H1 (cell line): Measurements from ENCODE around the gene PTGES. TPM values are rescaled to one million over a fixed set of nuclear protein-coding genes. Genes with fewer than 3 reads are reported as not detected.

ENCODE experiments used
- CREB1 ChIP-seq: IDR thresholded peaks from 2 replicates; pipeline ENCODE4 v1.6.1; 2012; ENCODE audit warnings: inconsistent platforms
- HDAC6 ChIP-seq: IDR thresholded peaks from one replicate; pipeline ENCODE4 v1.7.1; 2012; ENCODE audit warnings: low read depth, mild to moderate bottlenecking, inconsistent platforms, low read length, moderate library complexity
- RXRA ChIP-seq: IDR thresholded peaks from 2 replicates; pipeline ENCODE4 v1.6.1; 2011; ENCODE audit warnings: low read depth, mild to moderate bottlenecking, low read length, moderate library complexity; ENCODE audit not compliant: insufficient read depth
- polyA plus RNA-seq, 7 experiments: library from polyadenylated mRNA; depleted of rRNA in 3 of 7; stranded (reverse) in 5 of 7; unstranded in 2 of 7; fragments of >200 nt in 5 of 7; fragments of 200-250 nt in 2 of 7; gene quantifications; 1 replicate in 5 of 7; 2 replicates in 1 of 7; 4 replicates in 1 of 7; pipeline versions ENCODE4 v1.2.1 to v1.2.3, GENCODE V29; 2011 to 2013; ENCODE audit warnings: missing spikeins in 2 of 7, mixed read lengths in 2 of 7
- total RNA-seq: library from RNA; stranded (reverse); fragmentation: NEBNext Ultra II Directional; extraction: Animal tissue kit (Norgen Biotek cat#: 25700); gene quantifications from 2 replicates; pipeline ENCODE4 v1.2.1, GENCODE V29; 2021
- TF ChIP-seq, protein P1 (sequence below): IDR thresholded peaks from 2 replicates; pipeline ENCODE4 v1.6.1; 2012; ENCODE audit warnings: inconsistent platforms

PTGES gene
- total and polyA plus RNA-seq, 2 of the 8 experiments (the other 6 are each of a cell fraction or from before 2014, with no cell fraction given), result 3.2 to 5.1 TPM

DNA sequence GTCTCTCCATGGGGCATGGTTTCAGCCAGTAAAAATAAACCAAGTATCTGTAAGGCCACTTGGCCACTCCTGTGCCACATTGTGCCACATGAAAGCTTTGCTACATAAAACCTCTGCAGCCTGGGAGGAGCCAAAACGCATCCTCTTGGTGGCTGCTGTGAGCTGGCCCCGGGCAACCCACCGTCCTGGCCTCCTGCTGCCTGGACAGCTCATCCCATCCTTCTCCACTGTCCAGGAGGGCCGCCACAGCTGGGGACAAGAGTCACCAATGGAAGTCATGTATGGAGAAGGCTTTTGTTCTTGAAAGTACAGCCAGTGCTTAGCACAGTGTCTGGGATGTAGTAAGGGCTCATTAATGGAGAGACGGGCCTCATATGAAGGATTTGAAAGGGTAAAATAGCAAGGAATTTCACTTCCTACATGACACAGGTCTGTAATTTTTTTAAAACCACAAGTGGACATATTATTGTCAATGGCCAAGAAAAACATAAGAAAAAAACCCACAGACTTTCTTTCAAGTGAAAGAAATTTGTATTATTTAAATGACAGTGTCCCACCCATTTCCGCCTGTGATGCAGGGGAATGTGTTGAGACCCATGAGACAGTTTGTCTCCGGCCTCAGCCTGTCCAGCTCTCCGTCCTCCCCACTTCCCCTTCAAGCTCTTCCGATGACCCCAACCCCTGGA is 6.6 kb downstream of the PTGES start (continued):
- TF ChIP-seq RXRA (no peak), CREB1 (no peak), HDAC6 (no peak)
- TF ChIP-seq, protein P1, sequence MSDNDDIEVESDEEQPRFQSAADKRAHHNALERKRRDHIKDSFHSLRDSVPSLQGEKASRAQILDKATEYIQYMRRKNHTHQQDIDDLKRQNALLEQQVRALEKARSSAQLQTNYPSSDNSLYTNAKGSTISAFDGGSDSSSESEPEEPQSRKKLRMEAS, result no peak
